K562 (cell line): ENCODE results near the gene GRB2.
A peak's percentile ranks its signal among the peaks of the same experiment; 100 is the strongest.

ENCODE experiments used
- SIRT6 ChIP-seq: IDR thresholded peaks from one replicate; pipeline ENCODE4 v1.6.1; 2012; ENCODE audit warnings: low read depth, mild to moderate bottlenecking, control low read depth, inconsistent platforms, low read length, moderate library complexity
- TAF7 ChIP-seq: fragments of 450-650 bp; IDR thresholded peaks from 2 replicates; pipeline ENCODE4 v1.6.1; 2016; ENCODE audit warnings: missing genetic modification characterization, missing compliant biosample characterization
- YY1 ChIP-seq, 3 experiments: IDR thresholded peaks; 2 replicates each; pipeline ENCODE4 v1.6.1; 2011; ENCODE audit warnings: low read length in 2 of 3, mild to moderate bottlenecking in 2 of 3, moderate library complexity in 2 of 3, borderline replicate concordance in 1 of 3, control low read depth in 1 of 3, low read depth in 1 of 3; ENCODE audit not compliant: insufficient read depth in 3 of 3, insufficient replicate concordance in 2 of 3, control insufficient read depth in 1 of 3, insufficient read length in 1 of 3; ENCODE audit errors: extremely low read depth in 1 of 3
- ZC3H11A ChIP-seq: IDR thresholded peaks from 2 replicates; pipeline ENCODE4 v1.6.1; 2012; ENCODE audit warnings: low read depth, low read length, improper control_type of control experiment
- TF ChIP-seq, protein P1 (sequence below): fragments of 150-350 bp; IDR thresholded peaks from 2 replicates; pipeline ENCODE4 v1.6.1; 2014; ENCODE audit warnings: low read depth, mild to moderate bottlenecking, low read length, borderline replicate concordance

DNA sequence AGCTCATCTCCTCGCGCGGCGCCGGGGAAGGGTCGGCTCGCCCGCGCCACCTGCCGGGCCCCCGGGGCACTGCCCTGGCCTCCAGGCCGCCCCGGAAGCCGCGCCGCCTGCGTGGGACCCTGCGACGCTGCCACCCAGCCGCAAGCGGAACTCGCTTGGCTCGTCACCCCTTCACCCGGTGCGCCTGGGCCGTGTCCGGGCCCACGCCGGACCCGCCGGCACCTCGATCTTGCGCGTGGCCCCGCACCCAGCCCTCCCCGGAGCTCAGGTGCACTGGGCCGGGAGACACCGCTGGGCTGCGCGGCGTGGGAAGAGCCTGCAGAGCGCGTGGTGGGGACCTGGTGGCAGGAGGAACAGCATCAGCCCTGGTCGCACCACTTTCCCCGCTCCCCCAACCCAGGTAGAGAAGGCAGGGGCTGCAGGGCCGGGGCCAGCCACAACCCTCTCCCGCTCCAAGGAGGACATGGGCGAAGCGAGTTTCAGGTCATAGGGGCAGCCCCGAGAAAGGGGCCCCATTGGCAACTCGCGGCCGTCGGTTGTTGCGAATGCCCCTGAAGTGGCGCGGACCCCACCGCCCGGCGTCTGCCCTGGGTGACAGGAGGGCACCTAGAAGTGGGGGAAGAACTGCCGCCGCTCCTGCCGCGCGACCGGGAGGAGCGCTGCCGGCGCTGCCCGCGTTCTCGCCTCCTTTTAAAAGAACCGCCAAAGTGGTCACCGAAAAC, 134.1 kb downstream of the GRB2 start:
- TF ChIP-seq, protein P1, sequence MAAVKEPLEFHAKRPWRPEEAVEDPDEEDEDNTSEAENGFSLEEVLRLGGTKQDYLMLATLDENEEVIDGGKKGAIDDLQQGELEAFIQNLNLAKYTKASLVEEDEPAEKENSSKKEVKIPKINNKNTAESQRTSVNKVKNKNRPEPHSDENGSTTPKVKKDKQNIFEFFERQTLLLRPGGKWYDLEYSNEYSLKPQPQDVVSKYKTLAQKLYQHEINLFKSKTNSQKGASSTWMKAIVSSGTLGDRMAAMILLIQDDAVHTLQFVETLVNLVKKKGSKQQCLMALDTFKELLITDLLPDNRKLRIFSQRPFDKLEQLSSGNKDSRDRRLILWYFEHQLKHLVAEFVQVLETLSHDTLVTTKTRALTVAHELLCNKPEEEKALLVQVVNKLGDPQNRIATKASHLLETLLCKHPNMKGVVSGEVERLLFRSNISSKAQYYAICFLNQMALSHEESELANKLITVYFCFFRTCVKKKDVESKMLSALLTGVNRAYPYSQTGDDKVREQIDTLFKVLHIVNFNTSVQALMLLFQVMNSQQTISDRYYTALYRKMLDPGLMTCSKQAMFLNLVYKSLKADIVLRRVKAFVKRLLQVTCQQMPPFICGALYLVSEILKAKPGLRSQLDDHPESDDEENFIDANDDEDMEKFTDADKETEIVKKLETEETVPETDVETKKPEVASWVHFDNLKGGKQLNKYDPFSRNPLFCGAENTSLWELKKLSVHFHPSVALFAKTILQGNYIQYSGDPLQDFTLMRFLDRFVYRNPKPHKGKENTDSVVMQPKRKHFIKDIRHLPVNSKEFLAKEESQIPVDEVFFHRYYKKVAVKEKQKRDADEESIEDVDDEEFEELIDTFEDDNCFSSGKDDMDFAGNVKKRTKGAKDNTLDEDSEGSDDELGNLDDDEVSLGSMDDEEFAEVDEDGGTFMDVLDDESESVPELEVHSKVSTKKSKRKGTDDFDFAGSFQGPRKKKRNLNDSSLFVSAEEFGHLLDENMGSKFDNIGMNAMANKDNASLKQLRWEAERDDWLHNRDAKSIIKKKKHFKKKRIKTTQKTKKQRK: no peak
- peak in 2 of 3 experiments; percentile 67 to 77 for TF ChIP-seq YY1 (IDR thresholded peaks at IDR 0.05; ENCODE audit: borderline replicate concordance in 1 of 3, control insufficient read depth in 1 of 3, extremely low read depth in 1 of 3, insufficient read depth in 3 of 3, insufficient read length in 1 of 3, insufficient replicate concordance in 2 of 3, low read depth in 1 of 3, low read length in 2 of 3)
- TF ChIP-seq SIRT6: no peak
- no peak for TF ChIP-seq TAF7 (tag)
- no peak for TF ChIP-seq ZC3H11A
